ENCODE data around the gene LRRC8E. TPM values are rescaled to one million over a fixed set of nuclear protein-coding genes. Genes with fewer than 3 reads are reported as not detected.

Gene LRRC8E
- total and polyA plus RNA-seq, 7 donors = 0.03 to 0.26 (median 0.09) TPM; not detected in 1

- no peaks in the 10 kb centered on the region for H3K4me1 ChIP-seq
- 70 to 87% (median 71%) methylated on average over 4 of the region's 4 CpGs for WGBS, 3 donors
- no peak for DNase-seq
- no peaks in the 10 kb centered on the region for H3K9me3 ChIP-seq
- H3K4me3 ChIP-seq = no peak overlapping the region
- H3K27me3 ChIP-seq (ENCODE audit: insufficient read depth in 3 of 3, low read length in 2 of 3) = peaks cover 0 to 15% (median 2%) of the 10 kb centered on the region in 3 donors
- no peak for ATAC-seq
- TF ChIP-seq CTCF (IDR thresholded peaks at IDR 0.05) = no peak
- intact Hi-C loops (cut with DNase I) = no loop called here
- H3K27ac ChIP-seq = no peak overlapping the region
- H3K36me3 ChIP-seq (ENCODE audit: insufficient read depth in 1 of 2, low read depth in 1 of 2) = no peaks in the 10 kb centered on the region
These were observed 5.2 kb upstream of the LRRC8E start for GRCh38 chr19:7883105-7883504.

GRCh38 chr19:7883796-7884570, 4.3 kb upstream of the LRRC8E start:
- H3K27ac ChIP-seq = no peak overlapping the region
- ATAC-seq (no peak), DNase-seq (no peak)
- WGBS, 3 donors = 80 to 82% (median 80%) methylated on average over 2 of the region's 2 CpGs
- no peak for TF ChIP-seq CTCF (IDR thresholded peaks at IDR 0.05)
- no peak overlapping the region for H3K4me3 ChIP-seq
- peaks cover 0 to 23% (median 2%) of the 10 kb centered on the region in 3 donors for H3K27me3 ChIP-seq (ENCODE audit: insufficient read depth in 3 of 3, low read length in 2 of 3)
- no peaks in the 10 kb centered on the region for H3K4me1 ChIP-seq
- H3K9me3 ChIP-seq = no peaks in the 10 kb centered on the region
- H3K36me3 ChIP-seq (ENCODE audit: insufficient read depth in 1 of 2, low read depth in 1 of 2) = no peaks in the 10 kb centered on the region
- intact Hi-C loops (cut with DNase I) = no loop called here

GRCh38 chr19:7885818-7886217, 2.5 kb upstream of the LRRC8E start:
- intact Hi-C loops (cut with DNase I) = no loop called here
- no peak for DNase-seq

GRCh38 chr19:7887408-7888144, 734 bp upstream of the LRRC8E start:
- no peak for ATAC-seq
- WGBS, 3 donors = 80 to 86% (median 85%) methylated on average over 16 of the region's 16 CpGs
- Histone ChIP-seq H3K27ac (no peak overlapping the region), H3K4me1 (no peaks in the 10 kb centered on the region), H3K36me3 (ENCODE audit: insufficient read depth in 1 of 2, low read depth in 1 of 2) (no peaks in the 10 kb centered on the region), H3K9me3 (no peaks in the 10 kb centered on the region), H3K27me3 (ENCODE audit: insufficient read depth in 3 of 3, low read length in 2 of 3) (peaks cover 0 to 30% (median 0%) of the 10 kb centered on the region in 3 donors), H3K4me3 (no peak overlapping the region)
- intact Hi-C loops (cut with DNase I) = no loop called here
- no peak for DNase-seq
- no peak for TF ChIP-seq CTCF (IDR thresholded peaks at IDR 0.05)

More at GRCh38 chr19:7885818-7886217, 2.5 kb upstream of the LRRC8E start:
- no peak overlapping the region for H3K27ac ChIP-seq
- H3K27me3 ChIP-seq (ENCODE audit: insufficient read depth in 3 of 3, low read length in 2 of 3) = peaks cover 0 to 34% (median 0%) of the 10 kb centered on the region in 3 donors
- no peaks in the 10 kb centered on the region for H3K36me3 ChIP-seq (ENCODE audit: insufficient read depth in 1 of 2, low read depth in 1 of 2)
- no peak for ATAC-seq
- H3K4me1 ChIP-seq = no peaks in the 10 kb centered on the region
- no peaks in the 10 kb centered on the region for H3K9me3 ChIP-seq
- no peak overlapping the region for H3K4me3 ChIP-seq
- no peak for TF ChIP-seq CTCF (IDR thresholded peaks at IDR 0.05)
- 72 to 79% (median 73%) methylated on average over 8 of the region's 8 CpGs for WGBS, 3 donors
